HEK293 (cell line): ENCODE data around the gene AKR7A2.

Experiments used
- CTCF ChIP-seq: fragments of 450-650 bp; formaldehyde crosslinking; IDR thresholded peaks from 2 replicates; pipeline ENCODE4 v1.5.1; 2016; ENCODE audit warnings: missing biosample characterization, missing genetic modification characterization
- PRDM6 ChIP-seq: fragments of 450-650 bp; formaldehyde crosslinking; IDR thresholded peaks from 2 replicates; pipeline ENCODE4 v1.5.1; 2017; ENCODE audit warnings: missing biosample characterization, missing genetic modification characterization
- ZNF629 ChIP-seq: fragments of 450-650 bp; formaldehyde crosslinking; IDR thresholded peaks from 2 replicates; pipeline ENCODE4 v1.5.1; 2017; ENCODE audit warnings: missing biosample characterization, missing genetic modification characterization
- TF ChIP-seq, protein P1 (sequence below): fragments of 450-650 bp; formaldehyde crosslinking; IDR thresholded peaks from 2 replicates; pipeline ENCODE4 v1.5.1; 2016; ENCODE audit warnings: missing biosample characterization, missing genetic modification characterization

DNA sequence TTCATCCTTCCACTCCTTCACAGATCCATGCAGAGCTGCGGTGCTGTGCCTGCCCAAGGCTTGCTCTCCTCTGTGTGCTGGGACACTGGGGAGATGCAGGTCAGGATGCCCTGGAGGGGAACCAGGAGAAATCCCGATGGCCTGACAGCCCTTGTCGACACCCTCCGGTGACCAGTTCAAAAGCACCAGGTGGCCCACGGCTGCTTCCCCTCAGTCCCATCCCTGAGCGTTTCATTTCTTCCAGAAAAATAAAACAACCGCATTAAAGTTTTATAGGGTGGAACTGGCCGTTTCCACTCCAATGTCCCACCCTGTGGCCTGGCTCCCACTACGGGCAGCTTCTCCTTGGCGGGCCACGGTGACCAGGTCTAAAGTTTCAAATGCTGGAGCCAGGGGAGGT, 48.5 kb upstream of the AKR7A2 start:
- TF ChIP-seq, protein P1, sequence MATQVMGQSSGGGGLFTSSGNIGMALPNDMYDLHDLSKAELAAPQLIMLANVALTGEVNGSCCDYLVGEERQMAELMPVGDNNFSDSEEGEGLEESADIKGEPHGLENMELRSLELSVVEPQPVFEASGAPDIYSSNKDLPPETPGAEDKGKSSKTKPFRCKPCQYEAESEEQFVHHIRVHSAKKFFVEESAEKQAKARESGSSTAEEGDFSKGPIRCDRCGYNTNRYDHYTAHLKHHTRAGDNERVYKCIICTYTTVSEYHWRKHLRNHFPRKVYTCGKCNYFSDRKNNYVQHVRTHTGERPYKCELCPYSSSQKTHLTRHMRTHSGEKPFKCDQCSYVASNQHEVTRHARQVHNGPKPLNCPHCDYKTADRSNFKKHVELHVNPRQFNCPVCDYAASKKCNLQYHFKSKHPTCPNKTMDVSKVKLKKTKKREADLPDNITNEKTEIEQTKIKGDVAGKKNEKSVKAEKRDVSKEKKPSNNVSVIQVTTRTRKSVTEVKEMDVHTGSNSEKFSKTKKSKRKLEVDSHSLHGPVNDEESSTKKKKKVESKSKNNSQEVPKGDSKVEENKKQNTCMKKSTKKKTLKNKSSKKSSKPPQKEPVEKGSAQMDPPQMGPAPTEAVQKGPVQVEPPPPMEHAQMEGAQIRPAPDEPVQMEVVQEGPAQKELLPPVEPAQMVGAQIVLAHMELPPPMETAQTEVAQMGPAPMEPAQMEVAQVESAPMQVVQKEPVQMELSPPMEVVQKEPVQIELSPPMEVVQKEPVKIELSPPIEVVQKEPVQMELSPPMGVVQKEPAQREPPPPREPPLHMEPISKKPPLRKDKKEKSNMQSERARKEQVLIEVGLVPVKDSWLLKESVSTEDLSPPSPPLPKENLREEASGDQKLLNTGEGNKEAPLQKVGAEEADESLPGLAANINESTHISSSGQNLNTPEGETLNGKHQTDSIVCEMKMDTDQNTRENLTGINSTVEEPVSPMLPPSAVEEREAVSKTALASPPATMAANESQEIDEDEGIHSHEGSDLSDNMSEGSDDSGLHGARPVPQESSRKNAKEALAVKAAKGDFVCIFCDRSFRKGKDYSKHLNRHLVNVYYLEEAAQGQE = no peak
- TF ChIP-seq CTCF (tag by site-specific recombination) (no peak), PRDM6 (no peak), ZNF629 (tag by site-specific recombination) (no peak)
